ENCODE data around the gene PPP1R36. TPM values are rescaled to one million over a fixed set of nuclear protein-coding genes. Genes with fewer than 3 reads are reported as not detected.

PPP1R36 gene
- total and polyA plus RNA-seq, 7 donors: 1.1 to 8.6 (median 2.3) TPM; not detected in 2

DNA sequence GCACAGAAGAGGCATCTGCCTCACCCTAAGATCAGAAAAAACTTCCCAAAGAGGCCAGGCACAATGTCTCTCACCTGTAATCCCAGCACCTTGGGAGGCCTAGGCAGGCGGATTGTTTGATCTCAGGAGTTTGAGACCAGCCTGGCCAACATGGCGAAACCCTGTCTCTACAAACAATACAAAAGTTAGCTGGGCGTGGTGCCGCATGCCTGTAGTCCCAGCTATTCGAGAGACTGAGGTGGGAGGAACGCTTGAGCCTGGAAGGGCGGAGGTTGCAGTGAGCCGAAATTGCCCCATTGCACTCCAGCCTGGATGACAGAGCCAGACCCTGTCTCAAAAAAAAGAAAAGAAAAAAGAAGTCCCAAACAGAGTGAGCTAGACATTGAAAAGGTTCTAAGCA, 40.7 kb upstream of the PPP1R36 start:
- intact Hi-C loops (cut with DNase I): no loop called here
- H3K4me3 ChIP-seq: no peak overlapping the region
- TF ChIP-seq POLR2A (IDR thresholded peaks at IDR 0.05) (no peak), EP300 (IDR thresholded peaks at IDR 0.05) (no peak), POLR2AphosphoS5 (IDR thresholded peaks at IDR 0.05) (no peak)
- TF ChIP-seq, protein P1, sequence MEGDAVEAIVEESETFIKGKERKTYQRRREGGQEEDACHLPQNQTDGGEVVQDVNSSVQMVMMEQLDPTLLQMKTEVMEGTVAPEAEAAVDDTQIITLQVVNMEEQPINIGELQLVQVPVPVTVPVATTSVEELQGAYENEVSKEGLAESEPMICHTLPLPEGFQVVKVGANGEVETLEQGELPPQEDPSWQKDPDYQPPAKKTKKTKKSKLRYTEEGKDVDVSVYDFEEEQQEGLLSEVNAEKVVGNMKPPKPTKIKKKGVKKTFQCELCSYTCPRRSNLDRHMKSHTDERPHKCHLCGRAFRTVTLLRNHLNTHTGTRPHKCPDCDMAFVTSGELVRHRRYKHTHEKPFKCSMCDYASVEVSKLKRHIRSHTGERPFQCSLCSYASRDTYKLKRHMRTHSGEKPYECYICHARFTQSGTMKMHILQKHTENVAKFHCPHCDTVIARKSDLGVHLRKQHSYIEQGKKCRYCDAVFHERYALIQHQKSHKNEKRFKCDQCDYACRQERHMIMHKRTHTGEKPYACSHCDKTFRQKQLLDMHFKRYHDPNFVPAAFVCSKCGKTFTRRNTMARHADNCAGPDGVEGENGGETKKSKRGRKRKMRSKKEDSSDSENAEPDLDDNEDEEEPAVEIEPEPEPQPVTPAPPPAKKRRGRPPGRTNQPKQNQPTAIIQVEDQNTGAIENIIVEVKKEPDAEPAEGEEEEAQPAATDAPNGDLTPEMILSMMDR (IDR thresholded peaks at IDR 0.05): no peak
- H3K9me3 ChIP-seq: no peaks in the 10 kb centered on the region
- H3K4me1 ChIP-seq: peaks cover 0 to 66% (median 47%) of the 10 kb centered on the region in 4 donors
- WGBS, 2 donors: 52 to 86% methylated on average over 8 of the region's 8 CpGs
- no peaks in the 10 kb centered on the region for H3K36me3 ChIP-seq
- DNase-seq: no peak
- no peak overlapping the region for H3K27ac ChIP-seq
- no peaks in the 10 kb centered on the region for H3K27me3 ChIP-seq

DNA sequence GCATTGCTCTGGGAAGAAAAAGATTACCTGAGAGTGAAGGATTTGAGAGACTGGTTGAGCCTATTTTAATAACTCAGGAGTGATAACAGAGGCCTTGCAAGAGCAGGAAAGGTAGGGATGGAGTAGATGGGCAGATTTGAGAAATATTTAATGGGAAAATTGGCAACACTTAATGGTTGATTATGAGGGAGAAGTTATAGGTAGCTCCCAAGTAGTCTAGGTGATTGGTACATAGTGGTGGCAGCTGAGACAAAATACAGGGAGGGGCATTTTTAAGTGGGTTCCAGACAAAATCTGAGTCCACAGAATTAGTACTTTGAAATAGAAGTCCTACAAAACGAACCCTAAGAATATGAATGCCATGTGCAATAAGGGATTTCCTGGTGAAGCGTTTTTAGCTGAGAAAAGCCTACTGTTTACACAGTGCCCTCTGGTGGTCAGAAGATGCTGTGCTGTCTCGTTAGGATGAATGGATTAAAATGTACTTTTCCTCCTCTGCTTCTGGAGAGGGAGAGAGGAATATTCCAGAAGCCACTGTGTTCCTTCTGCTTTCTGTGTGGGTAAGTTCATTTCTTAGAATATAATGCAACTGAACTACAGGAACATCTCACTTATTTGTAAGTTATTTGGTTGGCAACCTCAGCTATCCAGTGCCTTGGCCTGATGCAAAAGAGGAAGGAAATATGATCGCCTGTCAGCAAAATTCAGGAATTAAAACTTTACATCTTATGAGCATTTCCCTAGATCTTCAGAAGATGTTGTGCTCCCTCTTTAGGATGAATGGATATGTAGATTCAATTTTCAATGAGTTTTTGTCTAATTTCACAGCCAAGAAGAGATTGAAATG, 38.7 kb upstream of the PPP1R36 start:
- intact Hi-C loops (cut with DNase I): loop anchor here (1.0 to 10.0 kb wide), 2 partner anchors 81 to 254 kb away; no protein-coding TSS in a partner anchor
- Histone ChIP-seq H3K4me1 (peaks cover 0 to 77% (median 52%) of the 10 kb centered on the region in 4 donors), H3K4me3 (no peak overlapping the region), H3K9me3 (no peaks in the 10 kb centered on the region), H3K36me3 (no peaks in the 10 kb centered on the region), H3K27ac (peak overlapping the region in 3 of 4 donors; percentile 12 to 54 (median 42)), H3K27me3 (no peaks in the 10 kb centered on the region)
- WGBS, 2 donors: 12 to 20% methylated on average over 4 of the region's 4 CpGs
- peak; percentile 80 for DNase-seq
- no peak for TF ChIP-seq POLR2AphosphoS5 (IDR thresholded peaks at IDR 0.05)
- TF ChIP-seq POLR2A (IDR thresholded peaks at IDR 0.05): no peak
- TF ChIP-seq, protein P1 (IDR thresholded peaks at IDR 0.05): peak; percentile 26 to 92 (median 82)
- TF ChIP-seq EP300 (IDR thresholded peaks at IDR 0.05): no peak

DNA sequence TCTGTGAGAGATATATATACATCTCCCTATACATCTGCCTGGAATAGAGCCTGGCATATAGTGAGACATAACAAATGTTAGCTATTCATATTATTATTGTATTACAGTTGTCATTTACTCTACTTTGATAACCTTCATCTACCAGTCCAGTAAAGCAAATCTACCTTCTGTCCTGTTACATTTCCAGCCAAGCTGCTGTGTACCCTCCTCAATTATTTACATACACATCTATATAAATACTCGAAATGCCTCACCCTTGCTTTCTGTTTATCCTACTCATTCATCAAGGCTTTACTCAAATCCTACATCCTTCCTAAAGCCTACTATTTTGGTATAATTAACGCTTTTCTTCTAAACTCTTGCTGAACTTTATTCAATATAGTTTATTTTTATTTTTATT, 36.5 kb upstream of the PPP1R36 start:
- 75 to 77% methylated on average over 2 of the region's 2 CpGs for WGBS, 2 donors
- Histone ChIP-seq H3K27ac (no peak overlapping the region), H3K36me3 (no peaks in the 10 kb centered on the region), H3K9me3 (no peaks in the 10 kb centered on the region), H3K4me3 (no peak overlapping the region), H3K27me3 (no peaks in the 10 kb centered on the region), H3K4me1 (peaks cover 0 to 62% (median 33%) of the 10 kb centered on the region in 4 donors)
- TF ChIP-seq POLR2A (IDR thresholded peaks at IDR 0.05): no peak
- no peak for TF ChIP-seq POLR2AphosphoS5 (IDR thresholded peaks at IDR 0.05)
- no peak for TF ChIP-seq EP300 (IDR thresholded peaks at IDR 0.05)
- TF ChIP-seq, protein P1 (IDR thresholded peaks at IDR 0.05): no peak
- intact Hi-C loops (cut with DNase I): loop anchor here (10.0 kb wide), 1 partner anchor 252 kb away; no protein-coding TSS in a partner anchor
- DNase-seq: no peak

- no peak for DNase-seq
- WGBS, 2 donors: 10 to 48% methylated on average over 1 of the region's 1 CpG
- Histone ChIP-seq H3K27ac (peak overlapping the region in 2 of 4 donors; percentile 2 to 31), H3K27me3 (no peaks in the 10 kb centered on the region), H3K4me3 (no peak overlapping the region), H3K9me3 (no peaks in the 10 kb centered on the region), H3K36me3 (no peaks in the 10 kb centered on the region), H3K4me1 (peaks cover 0 to 53% (median 29%) of the 10 kb centered on the region in 4 donors)
- intact Hi-C loops (cut with DNase I): loop anchor here (10.0 kb wide), 1 partner anchor 250 kb away; no protein-coding TSS in a partner anchor
- TF ChIP-seq POLR2A (IDR thresholded peaks at IDR 0.05) (no peak), EP300 (IDR thresholded peaks at IDR 0.05) (no peak), POLR2AphosphoS5 (IDR thresholded peaks at IDR 0.05) (no peak)
- TF ChIP-seq, protein P1 (IDR thresholded peaks at IDR 0.05): no peak
Measured at GRCh38 chr14:64515053-64515452, 34.7 kb upstream of the PPP1R36 start.

All from sigmoid colon (tissue), 7 donors.